Measurements from ENCODE around the gene BCL2L1.

DNA sequence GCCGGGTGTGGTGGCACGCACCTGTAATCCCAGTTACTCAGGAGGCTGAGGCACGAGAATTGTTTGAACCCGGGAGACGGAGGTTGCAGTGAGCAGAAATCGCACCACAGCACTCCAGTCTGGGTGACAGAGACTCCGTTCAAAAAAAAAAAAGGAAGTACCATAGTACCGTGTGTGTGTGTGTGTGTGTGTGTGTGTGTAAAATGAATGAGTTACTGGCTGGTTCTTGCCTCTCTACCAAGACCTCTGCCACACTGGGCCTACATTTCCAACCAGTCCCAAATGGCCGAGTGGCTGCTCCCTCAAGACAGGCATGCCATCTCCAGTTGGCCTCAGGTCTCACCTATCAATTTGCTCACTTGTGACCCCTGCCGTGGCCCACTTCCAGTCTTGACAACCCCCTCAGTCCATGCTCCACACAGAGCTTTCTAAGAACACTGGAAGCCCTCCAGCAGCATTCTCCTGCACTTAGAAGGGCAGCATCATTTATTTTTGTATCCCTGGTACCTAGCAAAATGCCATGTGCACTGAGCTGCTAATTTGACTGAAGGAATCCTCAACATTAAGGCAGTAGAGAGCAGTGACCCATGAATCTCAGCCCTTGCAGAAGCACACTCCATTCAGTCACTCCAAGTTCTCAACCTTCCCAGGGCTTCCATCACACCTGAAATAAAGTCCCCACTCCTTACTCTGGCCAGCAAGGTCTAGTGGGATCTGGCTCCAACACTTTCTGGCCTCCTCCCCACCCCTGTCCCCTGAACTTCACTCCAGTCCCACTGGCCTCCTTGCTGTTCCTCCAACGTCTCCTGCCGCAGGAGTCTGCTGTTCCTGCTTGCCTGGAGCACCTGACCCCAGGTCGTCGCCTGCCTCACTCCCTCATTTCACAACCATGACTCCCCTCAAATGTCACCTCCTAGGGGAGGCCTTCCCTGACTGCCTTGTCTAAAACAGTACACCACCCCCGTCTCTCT, 55.1 kb downstream of the BCL2L1 start:
- no peak for TF ChIP-seq EZH2phosphoT487 (IDR thresholded peaks at IDR 0.05; ENCODE audit: borderline replicate concordance, low read length)
- TF ChIP-seq, protein P1, sequence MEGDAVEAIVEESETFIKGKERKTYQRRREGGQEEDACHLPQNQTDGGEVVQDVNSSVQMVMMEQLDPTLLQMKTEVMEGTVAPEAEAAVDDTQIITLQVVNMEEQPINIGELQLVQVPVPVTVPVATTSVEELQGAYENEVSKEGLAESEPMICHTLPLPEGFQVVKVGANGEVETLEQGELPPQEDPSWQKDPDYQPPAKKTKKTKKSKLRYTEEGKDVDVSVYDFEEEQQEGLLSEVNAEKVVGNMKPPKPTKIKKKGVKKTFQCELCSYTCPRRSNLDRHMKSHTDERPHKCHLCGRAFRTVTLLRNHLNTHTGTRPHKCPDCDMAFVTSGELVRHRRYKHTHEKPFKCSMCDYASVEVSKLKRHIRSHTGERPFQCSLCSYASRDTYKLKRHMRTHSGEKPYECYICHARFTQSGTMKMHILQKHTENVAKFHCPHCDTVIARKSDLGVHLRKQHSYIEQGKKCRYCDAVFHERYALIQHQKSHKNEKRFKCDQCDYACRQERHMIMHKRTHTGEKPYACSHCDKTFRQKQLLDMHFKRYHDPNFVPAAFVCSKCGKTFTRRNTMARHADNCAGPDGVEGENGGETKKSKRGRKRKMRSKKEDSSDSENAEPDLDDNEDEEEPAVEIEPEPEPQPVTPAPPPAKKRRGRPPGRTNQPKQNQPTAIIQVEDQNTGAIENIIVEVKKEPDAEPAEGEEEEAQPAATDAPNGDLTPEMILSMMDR (conservative IDR thresholded peaks at IDR 0.05; ENCODE audit: low read depth, low read length) = no peak
- no peak for TF ChIP-seq EZH2 (IDR thresholded peaks at IDR 0.05; ENCODE audit: low read length, unreplicated experiment)

All from PC-3 (cell line).